NCI-H187 treated with DMSO at 0.1 percent for 48 hours (cell line): Measurements from ENCODE around the gene HPCAL1.
A peak's percentile ranks its signal among the peaks of the same experiment; 100 is the strongest.

ENCODE experiments used
- DNase-seq: peaks from one replicate; lab custom pipeline; 2025; lab: John Stamatoyannopoulos, UW

HPCAL1 gene

DNA sequence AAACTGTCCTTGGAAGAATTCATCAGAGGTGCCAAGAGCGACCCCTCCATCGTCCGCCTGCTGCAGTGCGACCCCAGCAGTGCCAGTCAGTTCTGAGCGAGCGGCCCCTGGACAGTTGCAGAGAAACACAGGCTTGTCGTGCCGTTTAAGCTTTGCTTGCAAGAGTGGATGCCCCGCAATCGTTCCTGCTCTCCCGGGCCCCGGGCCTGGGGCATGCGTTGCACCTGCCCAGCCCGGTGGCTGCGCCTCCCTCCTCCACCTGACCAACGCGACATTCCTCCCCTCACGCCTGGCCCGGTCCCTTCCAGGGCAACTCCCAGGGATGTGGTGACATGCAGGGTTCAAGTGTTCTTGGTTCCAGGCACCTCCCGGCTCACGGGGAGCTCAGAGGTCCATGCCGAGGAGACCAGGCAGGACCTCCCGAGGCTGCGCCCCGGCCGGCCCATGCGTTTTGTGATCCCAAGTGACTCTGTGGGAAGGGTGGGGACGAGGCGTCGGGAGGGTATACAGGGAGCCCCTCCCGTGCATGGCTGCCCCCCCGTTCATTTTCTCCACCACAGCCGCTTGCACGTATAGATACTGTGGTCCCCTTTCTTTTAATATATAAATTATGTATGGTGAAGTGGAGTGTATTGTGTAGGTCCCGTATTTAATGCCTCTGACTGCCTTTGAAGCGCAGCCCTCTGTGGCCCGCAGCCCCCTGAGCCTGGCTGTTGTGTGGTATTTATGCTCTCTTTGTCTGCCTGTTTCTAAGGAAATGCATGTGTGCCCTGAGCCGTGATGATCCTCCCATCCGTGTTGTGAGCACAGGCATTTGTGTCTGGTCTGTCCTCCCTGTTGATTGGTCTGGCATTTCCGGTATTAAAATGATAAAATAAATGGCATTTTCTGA is 124.3 kb downstream of the HPCAL1 start:
- no peak for DNase-seq

DNA sequence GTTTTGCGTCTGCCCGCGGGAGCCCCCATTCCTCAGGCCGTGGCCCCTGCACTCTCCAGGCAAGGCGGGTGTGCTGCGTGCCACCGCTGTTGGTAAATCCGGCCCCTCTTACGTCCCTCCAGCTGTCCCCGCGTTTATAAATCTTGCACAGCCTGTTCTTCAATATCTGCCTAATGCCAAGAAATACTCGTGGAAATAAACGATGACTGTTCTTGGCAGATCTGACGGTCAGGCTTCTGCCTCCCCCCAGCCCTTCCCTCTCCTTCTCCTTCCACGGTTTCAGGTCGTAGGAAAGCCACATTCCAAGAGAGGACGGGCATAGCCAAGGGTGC is 124.9 kb downstream of the HPCAL1 start:
- no peak for DNase-seq

DNA sequence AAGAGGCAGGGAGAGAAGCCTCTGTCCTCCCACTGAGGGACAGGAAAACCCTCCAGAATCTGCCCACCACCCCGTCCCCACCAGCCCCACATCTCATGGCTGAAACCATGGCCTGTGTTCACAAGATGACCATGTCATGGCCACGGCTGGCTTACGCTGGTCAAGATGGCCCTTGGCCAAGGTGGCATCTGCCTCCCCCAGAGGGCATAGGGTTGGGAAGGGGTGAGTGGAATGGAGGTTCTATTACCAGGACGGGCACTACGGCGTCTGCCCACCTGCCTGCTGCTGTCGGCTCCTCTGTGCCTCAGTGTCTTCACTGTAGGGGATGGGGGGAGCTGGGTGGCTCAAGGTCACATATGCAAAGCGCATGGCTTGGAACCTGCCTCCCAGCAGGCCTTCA is 125.7 kb downstream of the HPCAL1 start:
- DNase-seq = no peak

DNA sequence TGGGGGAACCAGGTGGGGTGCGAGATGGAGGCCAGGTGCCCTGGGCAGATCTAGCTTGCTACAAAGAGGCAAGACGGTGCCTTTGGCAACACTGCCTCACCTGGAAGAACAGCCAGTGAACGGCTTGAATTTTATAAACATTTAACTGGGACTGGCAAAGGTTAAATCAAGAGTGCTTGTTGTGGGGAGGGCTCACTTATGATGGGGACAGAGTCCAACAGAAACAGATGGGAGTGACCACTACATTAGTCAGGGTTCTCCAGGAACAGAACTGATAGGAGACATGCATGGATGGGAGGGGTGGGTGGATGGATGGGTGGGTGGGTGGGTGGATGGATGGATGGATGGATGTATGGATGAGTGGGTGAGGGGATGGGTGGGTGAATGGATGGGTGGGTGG is 126.2 kb downstream of the HPCAL1 start:
- no peak for DNase-seq

- no peak for DNase-seq
These were observed 128.3 kb downstream of the HPCAL1 start for GRCh38 chr2:10430886-10431622.

GRCh38 chr2:10431797-10432196 is 129.1 kb downstream of the HPCAL1 start:
- no peak for DNase-seq

DNA sequence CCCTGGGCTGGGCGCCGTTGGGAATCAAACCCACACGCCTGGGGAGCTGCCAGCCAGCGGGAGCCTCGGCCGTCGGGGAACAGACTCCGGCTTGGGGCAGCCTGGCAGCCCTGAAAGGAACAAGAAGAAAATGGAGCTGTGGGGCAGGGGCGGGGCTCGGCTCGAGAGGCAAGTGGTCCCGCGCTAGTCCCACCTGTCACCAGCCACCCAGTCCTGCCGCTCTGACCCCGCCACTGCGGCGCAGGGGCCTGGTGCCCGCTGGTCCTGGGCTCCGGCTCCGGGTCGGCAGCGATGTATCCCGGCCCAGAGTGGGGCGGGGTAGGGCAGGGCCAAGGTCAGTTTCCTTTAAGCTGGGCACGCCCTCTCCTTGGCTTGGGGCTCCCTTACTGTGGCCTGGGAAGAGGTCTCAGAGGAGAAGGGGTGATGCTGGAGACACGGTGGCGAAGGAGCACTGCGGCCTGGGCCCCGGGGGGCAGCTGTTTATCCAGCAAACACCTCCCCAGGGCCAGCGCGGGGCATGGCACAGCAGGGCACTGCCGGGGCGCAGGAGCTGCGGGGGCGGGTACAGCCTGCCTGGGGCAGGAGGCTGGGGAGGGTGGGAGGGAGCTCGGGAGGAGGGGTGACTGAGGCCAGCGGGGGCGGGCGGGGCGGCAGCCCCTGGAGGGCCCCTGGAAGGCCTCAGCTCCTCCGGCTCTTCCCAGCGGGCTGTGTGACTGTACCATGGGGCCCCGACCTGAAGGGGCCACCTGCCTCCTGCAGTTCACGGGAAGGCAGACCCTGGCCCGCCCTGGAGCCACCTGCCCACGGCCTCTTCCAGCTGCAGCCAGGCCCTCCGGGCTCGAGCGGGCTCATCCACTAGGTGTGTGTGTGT is 129.8 kb downstream of the HPCAL1 start:
- DNase-seq = no peak

GRCh38 chr2:10433264-10433946 is 130.7 kb downstream of the HPCAL1 start:
- DNase-seq = no peak

DNA sequence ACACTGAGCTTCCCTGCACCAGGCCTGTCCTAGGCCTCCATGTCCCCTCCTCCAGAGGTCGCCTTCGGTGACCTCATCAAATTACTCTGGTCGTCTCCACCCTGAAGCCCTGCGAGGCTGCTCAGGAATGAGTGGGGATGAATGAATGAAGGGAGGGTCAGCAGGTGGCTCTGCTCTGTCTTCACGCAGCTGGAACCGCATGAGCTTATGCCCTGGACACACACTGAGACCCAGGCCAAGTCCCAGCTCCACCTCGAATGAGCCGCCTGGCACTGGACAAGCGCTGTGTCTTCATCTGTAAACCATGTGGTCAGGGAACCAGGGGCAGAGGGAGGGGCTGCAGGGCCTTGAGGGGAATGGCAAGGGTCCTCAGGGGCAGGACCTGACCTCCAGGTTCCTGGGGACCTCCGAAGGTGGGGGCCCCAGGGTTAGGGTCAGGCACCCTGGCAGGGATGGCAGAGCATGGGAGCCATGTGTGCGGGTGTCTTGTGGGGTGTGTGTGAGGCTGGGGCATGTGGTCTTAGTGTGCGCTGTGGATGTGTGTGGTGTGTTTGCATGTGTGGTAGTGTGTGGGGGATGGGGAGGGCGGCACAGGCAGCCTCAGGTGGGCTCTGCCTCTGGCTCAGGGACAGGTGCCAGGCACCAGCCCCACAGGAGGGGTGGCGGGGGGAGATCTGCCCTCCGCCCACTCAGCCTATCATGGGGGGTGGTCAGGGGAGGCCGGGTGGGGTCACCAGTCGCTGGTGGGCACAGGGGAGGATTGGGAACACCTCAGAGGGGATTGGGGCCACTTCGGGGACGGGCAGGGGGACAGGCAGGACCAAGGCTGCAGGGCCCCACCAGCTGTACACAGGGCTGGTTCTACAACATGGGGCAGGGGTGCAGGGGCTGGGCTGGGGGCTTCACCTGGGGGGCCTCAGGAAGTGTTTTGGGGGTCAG is 131.5 kb downstream of the HPCAL1 start:
- no peak for DNase-seq

GRCh38 chr2:10434886-10435819 is 132.4 kb downstream of the HPCAL1 start:
- DNase-seq = peak; percentile 46

DNA sequence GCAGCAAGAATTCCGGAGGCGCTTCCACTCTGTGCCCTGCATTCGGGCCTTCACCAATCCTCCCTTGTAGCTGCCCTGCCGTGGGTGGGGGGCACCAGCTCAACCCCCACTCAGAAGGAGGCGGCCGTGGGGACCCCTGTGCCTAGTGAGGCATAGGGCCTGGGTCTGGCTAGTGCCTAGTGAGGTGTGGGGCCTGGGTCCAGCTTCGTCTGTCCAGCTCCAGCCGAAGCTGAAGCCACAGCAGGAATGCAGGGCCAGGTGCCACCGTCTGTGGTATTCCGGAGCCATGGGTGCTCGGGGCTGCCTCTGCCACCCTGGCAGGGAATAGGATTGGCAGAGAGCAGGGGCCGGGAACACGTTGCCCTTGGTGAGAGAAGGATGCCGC is 133.1 kb downstream of the HPCAL1 start:
- DNase-seq = no peak

- no peak for DNase-seq
These were observed 133.9 kb downstream of the HPCAL1 start for GRCh38 chr2:10436583-10437110.

DNA sequence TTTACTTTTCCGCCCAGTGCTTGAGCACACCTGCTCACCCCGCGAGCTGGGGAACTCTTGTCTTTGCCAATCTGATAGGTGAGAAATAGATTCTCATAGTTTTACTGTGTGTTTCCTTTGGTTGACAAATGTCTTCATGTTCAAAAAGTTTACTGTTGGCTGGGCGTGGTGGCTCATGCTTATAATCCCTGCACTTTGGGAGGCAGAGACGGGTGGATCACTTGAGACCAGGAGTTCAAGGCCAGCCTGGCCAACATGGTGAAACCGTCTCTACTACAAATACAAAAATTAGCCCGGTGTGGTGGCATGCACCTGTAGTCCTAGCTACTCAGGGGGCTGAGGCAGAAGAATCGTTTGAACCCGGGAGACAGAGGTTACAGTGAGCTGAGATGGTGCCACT is 135.1 kb downstream of the HPCAL1 start:
- no peak for DNase-seq

- no peak for DNase-seq
These were observed 136.0 kb downstream of the HPCAL1 start for GRCh38 chr2:10438688-10439087.

GRCh38 chr2:10439185-10439879 is 136.6 kb downstream of the HPCAL1 start:
- no peak for DNase-seq

DNA sequence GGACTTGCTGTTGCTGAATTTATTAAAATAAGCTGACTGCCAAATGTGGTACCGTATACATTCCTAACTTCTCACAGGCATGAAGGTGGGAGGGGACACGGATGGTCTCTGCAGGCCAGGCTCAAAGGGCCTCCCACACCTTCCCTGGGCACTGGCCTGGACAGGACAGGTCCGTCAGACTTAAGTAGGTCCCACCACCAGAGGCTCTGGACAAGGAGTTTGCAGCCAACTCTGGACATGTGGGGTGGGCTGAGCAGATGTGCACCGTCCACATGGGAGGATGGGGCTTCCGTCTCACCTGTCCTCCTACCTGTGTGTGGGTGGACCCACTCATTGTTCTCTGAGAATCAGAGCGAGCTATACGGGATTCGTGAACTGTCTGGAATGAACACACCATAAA is 137.3 kb downstream of the HPCAL1 start:
- no peak for DNase-seq

DNA sequence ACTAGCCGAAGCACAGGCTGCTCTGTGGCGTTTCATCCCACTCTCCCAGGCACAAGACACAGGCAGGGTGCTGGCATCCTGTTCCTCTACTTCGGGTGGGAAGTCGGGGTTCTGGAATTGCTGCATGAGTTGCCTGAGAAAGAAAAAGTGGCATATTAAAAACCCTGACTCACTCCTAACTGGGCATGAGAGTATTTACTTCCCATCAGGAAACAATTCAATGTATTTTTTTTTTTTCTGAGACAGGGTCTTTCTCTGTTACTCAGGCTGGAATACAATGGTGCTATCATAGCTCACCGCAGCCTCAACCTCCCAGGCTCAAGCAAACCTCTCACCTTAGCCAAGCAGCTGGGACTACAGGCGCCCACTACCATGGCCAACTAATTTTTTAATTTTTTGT is 138.0 kb downstream of the HPCAL1 start:
- DNase-seq = no peak

GRCh38 chr2:10441948-10442347 is 139.2 kb downstream of the HPCAL1 start:
- no peak for DNase-seq
